ENCODE data around the gene CYP2S1.

GRCh38 chr19:41195675-41196497 is 2.9 kb downstream of the CYP2S1 start:
- TF ChIP-seq, protein P1, sequence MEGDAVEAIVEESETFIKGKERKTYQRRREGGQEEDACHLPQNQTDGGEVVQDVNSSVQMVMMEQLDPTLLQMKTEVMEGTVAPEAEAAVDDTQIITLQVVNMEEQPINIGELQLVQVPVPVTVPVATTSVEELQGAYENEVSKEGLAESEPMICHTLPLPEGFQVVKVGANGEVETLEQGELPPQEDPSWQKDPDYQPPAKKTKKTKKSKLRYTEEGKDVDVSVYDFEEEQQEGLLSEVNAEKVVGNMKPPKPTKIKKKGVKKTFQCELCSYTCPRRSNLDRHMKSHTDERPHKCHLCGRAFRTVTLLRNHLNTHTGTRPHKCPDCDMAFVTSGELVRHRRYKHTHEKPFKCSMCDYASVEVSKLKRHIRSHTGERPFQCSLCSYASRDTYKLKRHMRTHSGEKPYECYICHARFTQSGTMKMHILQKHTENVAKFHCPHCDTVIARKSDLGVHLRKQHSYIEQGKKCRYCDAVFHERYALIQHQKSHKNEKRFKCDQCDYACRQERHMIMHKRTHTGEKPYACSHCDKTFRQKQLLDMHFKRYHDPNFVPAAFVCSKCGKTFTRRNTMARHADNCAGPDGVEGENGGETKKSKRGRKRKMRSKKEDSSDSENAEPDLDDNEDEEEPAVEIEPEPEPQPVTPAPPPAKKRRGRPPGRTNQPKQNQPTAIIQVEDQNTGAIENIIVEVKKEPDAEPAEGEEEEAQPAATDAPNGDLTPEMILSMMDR (conservative IDR thresholded peaks at IDR 0.05; ENCODE audit: low read depth, low read length), result no peak
- TF ChIP-seq EZH2 (IDR thresholded peaks at IDR 0.05; ENCODE audit: borderline replicate concordance, low read depth, low read length, poor library complexity, severe bottlenecking), result no peak

Data from A673 (cell line).